Measurements from ENCODE around the gene APOA1.
"Not testable (repeated sequence)": the region's sequence is repeated elsewhere in the genome, so short reads cannot be mapped to it uniquely, and the experiment has no call there.

Gene APOA1

GRCh38 chr11:116813781-116814471 is 23.5 kb downstream of the APOA1 start:
- no peak for DNase-seq (ENCODE audit: low spot score)

- no peak for DNase-seq (ENCODE audit: low spot score)
These were observed 24.3 kb downstream of the APOA1 start for GRCh38 chr11:116813170-116813569.

- no peak for DNase-seq (ENCODE audit: low spot score)
These were observed 25.3 kb downstream of the APOA1 start for GRCh38 chr11:116812109-116812508.

DNA sequence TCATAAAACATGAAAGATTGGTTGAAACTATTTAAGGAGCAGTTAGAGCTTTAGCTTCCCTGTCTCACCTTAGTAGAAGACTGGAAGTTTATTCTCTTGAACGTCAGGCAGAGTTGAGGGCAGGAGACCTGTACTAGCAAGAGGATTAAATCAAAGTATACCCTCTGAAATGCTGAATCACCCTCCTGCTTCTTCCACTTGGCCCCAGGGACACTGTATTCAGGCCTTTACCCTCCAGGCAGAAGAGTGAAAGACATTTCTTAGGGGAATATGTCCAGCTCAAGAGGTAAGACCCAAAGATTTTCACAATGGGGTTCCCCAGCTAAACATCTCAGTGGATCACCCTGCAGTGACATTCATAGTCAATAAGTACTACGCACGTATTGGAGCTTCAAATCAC is 26.2 kb downstream of the APOA1 start:
- DNase-seq (ENCODE audit: low spot score): no peak

- DNase-seq (ENCODE audit: low spot score): peak; percentile 60
These were observed 28.9 kb downstream of the APOA1 start for GRCh38 chr11:116808262-116809175.

DNA sequence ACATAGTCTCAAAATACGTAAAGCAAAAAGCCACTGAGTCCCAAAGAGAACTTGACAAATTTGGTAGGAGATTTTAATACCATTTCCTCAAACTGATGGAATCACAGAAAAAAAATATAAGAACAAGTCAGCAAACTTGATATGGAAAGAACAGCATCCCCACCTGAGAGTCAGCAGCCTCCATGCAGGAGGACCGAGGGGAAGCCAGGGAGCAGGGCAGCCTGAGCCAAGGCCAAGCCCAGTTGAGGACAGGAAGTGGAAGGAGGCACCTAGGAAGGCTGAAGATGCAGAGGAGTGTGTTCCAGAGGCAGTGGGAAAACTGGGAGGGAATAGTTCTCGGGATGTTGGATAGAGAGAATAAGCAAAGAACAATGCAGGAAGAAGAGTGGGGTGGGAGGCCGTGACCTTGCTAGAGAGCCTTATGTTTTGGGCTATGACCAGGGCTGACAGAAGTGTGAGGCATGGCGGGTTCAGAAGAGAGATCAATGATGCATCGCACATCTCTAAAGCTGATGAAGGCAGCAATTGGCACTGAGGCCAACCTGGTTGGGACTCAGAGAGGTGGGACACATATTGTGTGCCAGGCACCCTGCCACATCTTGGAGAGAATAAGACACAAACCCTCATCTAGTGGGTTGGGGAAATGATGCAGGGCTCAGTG is 29.7 kb downstream of the APOA1 start:
- no peak for DNase-seq (ENCODE audit: low spot score)

GRCh38 chr11:116804001-116804400 is 33.4 kb downstream of the APOA1 start:
- DNase-seq (ENCODE audit: low spot score): no peak

DNA sequence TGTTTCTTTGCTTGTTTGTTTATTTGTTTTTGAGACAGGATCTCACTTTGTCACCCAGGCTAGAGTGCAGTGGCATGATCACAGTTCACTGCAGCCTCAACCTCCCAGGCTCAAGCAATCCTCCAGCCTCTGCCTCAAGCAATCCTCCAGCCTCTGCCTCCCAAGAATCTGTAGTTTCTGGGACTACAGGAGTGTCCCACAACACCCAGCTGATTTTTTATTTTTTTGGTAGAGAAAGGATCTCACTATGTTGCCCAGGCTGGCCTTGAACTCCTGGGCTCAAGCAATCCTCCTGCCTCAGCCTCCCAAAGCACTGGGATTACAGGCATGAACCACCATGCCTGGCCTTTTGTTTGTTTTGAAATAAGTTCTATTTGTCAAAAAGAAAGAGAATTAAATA is 35.8 kb downstream of the APOA1 start:
- DNase-seq (ENCODE audit: low spot score): not testable (repeated sequence)

- no peak for DNase-seq (ENCODE audit: low spot score)
These were observed 36.8 kb downstream of the APOA1 start for GRCh38 chr11:116800610-116801009.

GRCh38 chr11:116798368-116798767 is 39.1 kb downstream of the APOA1 start:
- DNase-seq (ENCODE audit: low spot score): no peak

GRCh38 chr11:116797816-116798215 is 39.6 kb downstream of the APOA1 start:
- DNase-seq (ENCODE audit: low spot score): no peak

DNA sequence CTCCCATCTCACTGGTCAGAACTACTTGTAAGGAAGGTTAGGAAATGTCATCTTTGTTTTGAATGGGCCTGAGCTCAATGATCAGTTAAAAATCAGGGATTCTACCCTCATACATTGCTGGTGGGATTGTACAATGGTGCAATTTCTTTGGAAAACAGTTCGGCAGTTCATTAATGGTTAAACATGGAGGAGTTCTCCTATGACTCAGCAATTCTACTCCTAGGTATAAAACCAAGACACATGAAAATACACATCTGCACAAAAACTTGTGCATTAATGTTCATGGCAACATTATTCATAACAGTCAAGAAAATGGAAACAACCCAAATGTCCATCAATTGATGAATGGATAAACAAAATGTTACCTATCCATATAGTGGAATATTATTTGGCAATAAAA is 40.9 kb downstream of the APOA1 start:
- DNase-seq (ENCODE audit: low spot score): no peak

GRCh38 chr11:116794851-116795250 is 42.6 kb downstream of the APOA1 start:
- no peak for DNase-seq (ENCODE audit: low spot score)

DNA sequence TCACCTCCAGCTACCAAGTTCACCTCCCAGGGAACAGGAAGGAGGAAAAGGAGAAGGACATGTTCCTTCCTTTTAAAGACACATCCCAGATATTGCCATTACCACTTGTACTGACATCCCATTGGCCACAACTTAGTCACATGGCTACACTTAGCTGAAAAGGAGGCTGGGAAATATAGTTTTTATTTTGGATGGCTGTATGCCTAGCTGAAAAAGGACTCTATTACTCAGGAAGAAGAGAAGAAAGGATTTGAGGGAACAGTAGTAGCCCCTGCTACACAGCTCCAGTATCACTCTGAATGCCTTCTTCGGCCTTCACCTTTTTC is 43.7 kb downstream of the APOA1 start:
- DNase-seq (ENCODE audit: low spot score): no peak

DNA sequence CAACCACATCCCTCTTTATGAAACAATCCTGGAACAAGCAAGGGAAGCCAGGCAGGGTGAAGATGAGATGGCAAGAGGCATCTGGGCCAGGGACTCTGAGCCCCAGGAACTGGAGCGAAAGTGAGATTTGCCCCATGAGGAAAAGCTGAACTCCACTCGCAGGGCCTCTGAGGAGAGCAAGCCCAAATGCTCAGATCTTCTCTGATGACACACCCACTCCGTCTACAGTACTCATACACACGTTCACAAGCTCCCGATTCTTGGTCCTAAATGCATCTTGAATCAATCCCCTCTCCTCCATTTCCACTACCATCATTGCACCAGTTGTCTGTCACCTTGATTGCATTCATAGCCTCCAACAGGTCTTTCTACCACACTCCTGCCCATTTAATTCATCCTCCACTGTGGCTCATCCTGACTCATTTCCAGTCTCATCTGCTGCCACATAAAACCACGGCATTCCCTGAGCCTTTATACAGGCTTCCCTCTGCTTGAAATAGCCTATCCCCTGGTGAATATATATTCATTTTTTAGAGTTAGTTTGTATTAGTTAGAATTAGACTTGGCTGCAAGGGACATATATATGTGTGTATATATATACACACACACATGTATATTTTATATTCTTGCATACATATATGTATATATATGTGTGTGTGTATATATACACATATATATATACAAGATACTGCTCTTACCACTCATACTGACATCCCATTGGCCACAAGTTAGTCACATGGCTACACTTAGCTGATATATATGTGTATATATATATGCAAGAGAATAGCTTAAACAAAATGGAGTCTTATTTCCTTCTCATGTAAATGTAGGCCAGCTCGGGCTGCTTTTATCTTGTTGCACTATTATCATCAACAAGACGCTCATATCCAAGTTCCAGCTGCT is 44.3 kb downstream of the APOA1 start:
- DNase-seq (ENCODE audit: low spot score): no peak

DNA sequence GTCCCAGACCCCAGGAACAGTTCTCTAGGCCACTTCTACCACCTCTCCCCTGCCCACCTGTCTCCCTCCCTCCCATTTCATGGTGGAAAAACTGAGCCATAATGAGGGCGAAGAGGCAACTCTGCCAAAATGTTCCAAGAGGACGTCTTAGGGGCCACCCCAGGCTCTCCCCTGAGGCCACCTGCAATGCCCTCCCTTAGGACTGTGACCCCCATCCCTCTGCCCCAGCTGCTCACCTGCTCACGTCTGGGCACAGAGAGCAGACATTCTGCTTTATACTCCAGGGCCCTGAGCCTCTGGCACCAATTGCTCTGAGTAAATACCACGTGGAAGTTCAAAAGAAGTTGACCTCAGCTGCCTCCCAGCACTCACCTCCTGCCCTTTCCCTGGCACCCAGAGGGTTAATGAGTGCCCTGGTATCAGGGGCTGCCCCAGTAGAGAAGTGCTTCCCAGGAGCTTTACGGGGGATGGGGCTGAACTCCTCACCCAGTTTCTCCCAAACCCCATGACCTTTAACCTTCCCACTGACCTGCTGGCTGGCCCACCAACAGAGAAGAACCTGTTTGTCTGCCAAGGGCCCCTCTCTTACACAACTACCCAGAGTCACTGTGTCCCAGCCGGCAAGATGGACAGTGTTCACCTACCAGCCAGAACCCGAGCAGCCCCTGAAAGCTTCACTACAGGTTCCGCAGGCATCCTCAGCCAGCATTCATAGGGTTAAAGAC is 45.1 kb downstream of the APOA1 start:
- peak; percentile 40 for DNase-seq (ENCODE audit: low spot score)

GRCh38 chr11:116791813-116792143 is 45.6 kb downstream of the APOA1 start, which contains the start of gene APOA5:
Gene APOA5 (minus strand): TSS chr11:116791879. CDS start chr11:116791860, 19 bp downstream.
- no peak for DNase-seq (ENCODE audit: low spot score)

- DNase-seq (ENCODE audit: low spot score): peak; percentile 96
These were observed 46.2 kb downstream of the APOA1 start for GRCh38 chr11:116791002-116791812.

DNA sequence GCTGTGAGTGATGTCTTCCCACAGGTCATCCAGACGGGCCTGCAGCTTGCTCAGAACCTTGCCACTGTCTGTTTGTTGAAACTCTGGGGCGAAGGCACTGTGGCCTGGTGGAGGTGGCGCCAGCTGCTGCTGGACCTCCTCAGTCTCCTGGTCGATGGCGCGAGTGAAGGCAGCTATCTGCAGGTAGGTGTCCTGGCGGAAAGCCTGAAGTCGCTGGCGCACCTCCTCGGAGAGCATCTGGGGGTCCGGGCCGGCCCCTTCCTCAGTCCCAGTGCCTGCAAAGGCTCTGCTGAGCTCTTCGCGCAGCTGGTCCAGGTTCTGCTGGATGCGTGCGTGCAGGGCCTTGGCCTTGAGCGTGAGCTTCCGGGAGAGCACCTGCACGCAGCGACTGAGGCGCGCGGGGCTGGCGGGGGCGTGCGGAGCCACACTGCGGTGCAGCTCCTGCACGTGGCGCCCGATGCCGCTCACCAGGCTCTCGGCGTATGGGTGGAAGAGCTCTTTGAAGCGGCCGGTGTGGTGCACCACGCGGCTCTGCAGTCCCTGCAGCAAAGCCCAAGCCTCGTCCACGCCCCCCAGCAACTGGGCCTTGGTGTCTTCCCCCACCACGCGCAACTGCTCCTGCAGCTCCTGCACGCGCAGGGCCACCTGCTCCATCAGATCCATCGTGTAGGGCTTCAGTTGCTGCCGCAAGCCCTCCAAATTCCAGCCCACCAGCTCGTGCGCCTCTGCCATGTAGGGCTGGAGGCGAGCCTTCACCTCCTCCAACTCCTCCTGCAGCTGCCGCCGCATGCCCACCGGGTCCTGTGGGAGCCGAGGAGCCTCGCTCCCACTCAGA is 47.0 kb downstream of the APOA1 start:
- DNase-seq (ENCODE audit: low spot score): no peak

Data from HuH-7 (cell line).